NCI-H2227 (cell line): ENCODE measurements around the gene IP6K2.
A peak's percentile ranks its signal among the peaks of the same experiment; 100 is the strongest.

Experiments used
- DNase-seq: peaks from one replicate; lab custom pipeline; 2025; ENCODE audit not compliant: unreplicated experiment; lab: John Stamatoyannopoulos, UW

IP6K2 gene

GRCh38 chr3:48674505-48674904 is 42.5 kb downstream of the IP6K2 start:
- no peak for DNase-seq

GRCh38 chr3:48672522-48672921 is 44.5 kb downstream of the IP6K2 start:
- no peak for DNase-seq

- no peak for DNase-seq
These were observed 52.1 kb downstream of the IP6K2 start for GRCh38 chr3:48664929-48665328.

GRCh38 chr3:48664313-48664644 is 52.7 kb downstream of the IP6K2 start:
- DNase-seq = no peak

GRCh38 chr3:48663489-48664312 is 53.3 kb downstream of the IP6K2 start:
- DNase-seq = peak; percentile 94

GRCh38 chr3:48662753-48663488 is 54.1 kb downstream of the IP6K2 start, which contains the start of gene CELSR3:
TSS of gene CELSR3 (minus strand) at chr3:48662886. CDS start at chr3:48662634, 252 bp downstream.
- peak; percentile 91 for DNase-seq

GRCh38 chr3:48662145-48662752 is 54.8 kb downstream of the IP6K2 start:
- no peak for DNase-seq

GRCh38 chr3:48661501-48662144 is 55.4 kb downstream of the IP6K2 start:
- DNase-seq = no peak

GRCh38 chr3:48660800-48661400 is 56.1 kb downstream of the IP6K2 start:
- DNase-seq = no peak

- DNase-seq = no peak
These were observed 60.2 kb downstream of the IP6K2 start for GRCh38 chr3:48656841-48657281.

- no peak for DNase-seq
These were observed 60.8 kb downstream of the IP6K2 start for GRCh38 chr3:48656061-48656840.

GRCh38 chr3:48655606-48656005 is 61.4 kb downstream of the IP6K2 start:
- no peak for DNase-seq

GRCh38 chr3:48655063-48655462 is 62.0 kb downstream of the IP6K2 start:
- DNase-seq = no peak

- no peak for DNase-seq
These were observed 63.9 kb downstream of the IP6K2 start for GRCh38 chr3:48652923-48653715.

- DNase-seq = no peak
These were observed 65.2 kb downstream of the IP6K2 start for GRCh38 chr3:48651771-48652170.

GRCh38 chr3:48650723-48651122 is 66.3 kb downstream of the IP6K2 start:
- no peak for DNase-seq

- no peak for DNase-seq
These were observed 68.7 kb downstream of the IP6K2 start for GRCh38 chr3:48648188-48648850.

GRCh38 chr3:48647714-48648113 is 69.3 kb downstream of the IP6K2 start:
- no peak for DNase-seq
